SK-N-SH (cell line): ENCODE data around the gene KLRC2. TPM values are rescaled to one million over a fixed set of nuclear protein-coding genes. Genes with fewer than 3 reads are reported as not detected.

ENCODE experiments used
- CTCF ChIA-PET: fragments of 300-600, 350-600 bp; formaldehyde crosslinking; extraction: SDS; loops from one replicate; lab custom pipeline; 2021; lab: Yijun Ruan, JAX
- POLR2A ChIA-PET: fragments of 350-600 bp; sonication (Branson Sonifier 250); formaldehyde crosslinking; extraction: SDS; loops from one replicate; lab custom pipeline; 2020; ENCODE audit warnings: antibody characterized with exemption, inconsistent platforms; lab: Yijun Ruan, JAX
- DNase-seq: peaks from one replicate; pipeline ENCODE4 v3.0.0; 2012
- H2AFZ ChIP-seq: fragments of 200-600 bp; sonication (generic); 2 replicates; pipeline ENCODE4 v1.8.1; 2016; ENCODE audit warnings: antibody characterized with exemption, mild to moderate bottlenecking, low read depth
- H3F3A ChIP-seq: fragments of 200-600 bp; sonication (generic); replicated peaks from 2 replicates; pipeline ENCODE3; 2016; ENCODE audit warnings: antibody characterized with exemption, mild to moderate bottlenecking; ENCODE audit not compliant: insufficient read depth
- H3K27ac ChIP-seq, 2 experiments: fragments of 200-500 bp in 1 of 2; fragments of 200-600 bp in 1 of 2; sonication (Bioruptor generic) in 1 of 2; sonication (generic), shearing (Covaris generic) in 1 of 2; 2 replicates each; pipeline versions ENCODE4 v1.5.1 to v1.6.1; 2014 to 2016; ENCODE audit warnings: low read depth in 2 of 2, inconsistent platforms in 1 of 2, low read length in 1 of 2, mild to moderate bottlenecking in 1 of 2, mixed read lengths in 1 of 2
- H3K27me3 ChIP-seq: fragments of 200-600 bp; sonication (generic), shearing (Covaris generic); 2 replicates; pipeline ENCODE4 v1.6.1; 2016; ENCODE audit warnings: mixed run types; ENCODE audit not compliant: insufficient read depth
- H3K36me3 ChIP-seq, 2 experiments: fragments of 200-500 bp in 1 of 2; fragments of 200-600 bp in 1 of 2; sonication (Bioruptor generic) in 1 of 2; sonication (generic) in 1 of 2; replicated peaks in 1 of 2; 2 replicates each; pipeline versions ENCODE3 to v1.5.1; 2014 to 2016; ENCODE audit warnings: low read length in 1 of 2, mild to moderate bottlenecking in 1 of 2; ENCODE audit not compliant: insufficient read depth in 2 of 2, control insufficient read depth in 1 of 2
- H3K4me1 ChIP-seq, 2 experiments: fragments of 200-500 bp in 1 of 2; fragments of 200-600 bp in 1 of 2; sonication (Bioruptor generic) in 1 of 2; sonication (generic), shearing (Covaris generic) in 1 of 2; 2 replicates each; pipeline versions ENCODE4 v1.5.1 to v1.6.1; 2014 to 2016; ENCODE audit warnings: low read depth in 1 of 2, low read length in 1 of 2, mixed run types in 1 of 2; ENCODE audit not compliant: insufficient read depth in 2 of 2, control insufficient read depth in 1 of 2
- H3K4me2 ChIP-seq: fragments of 200-600 bp; sonication (generic), shearing (Covaris generic); 2 replicates; pipeline ENCODE4 v1.6.1; 2017; ENCODE audit warnings: mixed run types
- H3K4me3 ChIP-seq, 2 experiments: fragments of 200-500 bp in 1 of 2; fragments of 200-600 bp in 1 of 2; sonication (Bioruptor generic) in 1 of 2; sonication (generic), shearing (Covaris generic) in 1 of 2; 2 replicates each; pipeline versions ENCODE4 v1.5.1 to v1.8.1; 2014 to 2016; ENCODE audit warnings: low read depth in 2 of 2, inconsistent platforms in 1 of 2, low read length in 1 of 2, mild to moderate bottlenecking in 1 of 2, mixed read lengths in 1 of 2, moderate library complexity in 1 of 2
- H3K79me2 ChIP-seq: fragments of 200-600 bp; sonication (generic); 2 replicates; pipeline ENCODE4 v1.8.1; 2017; ENCODE audit warnings: mild to moderate bottlenecking; ENCODE audit not compliant: insufficient read depth
- H3K9ac ChIP-seq: fragments of 200-600 bp; sonication (generic); 2 replicates; pipeline ENCODE4 v1.6.1; 2017; ENCODE audit warnings: mixed run types
- H3K9me2 ChIP-seq: fragments of 200-600 bp; sonication (generic); 2 replicates; pipeline ENCODE4 v1.6.1; 2017; ENCODE audit warnings: mixed run types
- H3K9me3 ChIP-seq: fragments of 200-600 bp; sonication (generic); 2 replicates; pipeline ENCODE4 v1.6.1; 2017; ENCODE audit warnings: mixed run types, mild to moderate bottlenecking, moderate library complexity
- H4K20me1 ChIP-seq: fragments of 200-600 bp; sonication (generic); 2 replicates; pipeline ENCODE4 v1.6.1; 2017; ENCODE audit warnings: mild to moderate bottlenecking, mixed run types; ENCODE audit not compliant: insufficient read depth
- CHD2 ChIP-seq: fragments of 150-350 bp; IDR thresholded peaks from 2 replicates; pipeline ENCODE4 v1.6.1; 2018; ENCODE audit warnings: low read length; ENCODE audit not compliant: partially characterized antibody
- EP300 ChIP-seq, 2 experiments: IDR thresholded peaks; 2 replicates each; pipeline versions ENCODE4 v1.4.0 to v1.6.1; 2012; ENCODE audit warnings: borderline replicate concordance in 1 of 2, low read depth in 1 of 2, low read length in 1 of 2
- EZH2phosphoT487 ChIP-seq: fragments of 200-600 bp; sonication (generic); IDR thresholded peaks from 2 replicates; pipeline ENCODE4 v1.6.1; 2017; ENCODE audit warnings: low read depth, mixed run types, mild to moderate bottlenecking, antibody characterized with exemption, moderate library complexity, borderline replicate concordance
- GABPA ChIP-seq: IDR thresholded peaks from 2 replicates; pipeline ENCODE4 v1.4.0; 2012; ENCODE audit warnings: low read depth, mild to moderate bottlenecking
- GATA2 ChIP-seq: sonication (generic); formaldehyde crosslinking; IDR thresholded peaks from 2 replicates; pipeline ENCODE4 v1.5.0; 2020; ENCODE audit warnings: mild to moderate bottlenecking, missing genetic modification reagents
- NFIC ChIP-seq: IDR thresholded peaks from 2 replicates; pipeline ENCODE4 v1.4.0; 2012; ENCODE audit warnings: borderline replicate concordance
- RAD21 ChIP-seq: IDR thresholded peaks from 2 replicates; pipeline ENCODE4 v1.6.1; 2012; ENCODE audit warnings: mild to moderate bottlenecking, low read length
- RCOR1 ChIP-seq: fragments of 150-350 bp; IDR thresholded peaks from 2 replicates; pipeline ENCODE4 v1.6.1; 2017; ENCODE audit warnings: antibody characterized with exemption, low read length
- RFX5 ChIP-seq: IDR thresholded peaks from 2 replicates; pipeline ENCODE4 v1.6.1; 2012; ENCODE audit warnings: mild to moderate bottlenecking, improper control_type of control experiment, low read length
- SMC3 ChIP-seq: IDR thresholded peaks from 2 replicates; pipeline ENCODE4 v1.6.1; 2012; ENCODE audit warnings: low read depth, low read length, improper control_type of control experiment
- TAF1 ChIP-seq: IDR thresholded peaks from 2 replicates; pipeline ENCODE4 v1.6.1; 2012; ENCODE audit warnings: low read depth, mild to moderate bottlenecking, low read length, moderate library complexity, borderline replicate concordance
- WGBS: methylation state at CpG from one replicate; pipeline ENCODE4 v1.1.6; 2017; ENCODE audit warnings: low lambda C conversion rate; 5-methylcytosine and 5-hydroxymethylcytosine counted together
- polyA plus RNA-seq, 3 experiments: library from polyadenylated mRNA; depleted of rRNA; stranded (reverse); fragments of >200 nt; gene quantifications; 2 replicates each; pipeline ENCODE4 v1.2.3, GENCODE V29; 2012
- TF ChIP-seq, protein P1 (sequence below): fragments of 200-600 bp; sonication (generic); IDR thresholded peaks from 2 replicates; pipeline ENCODE4 v1.6.1; 2017; ENCODE audit warnings: antibody characterized with exemption, mild to moderate bottlenecking, moderate library complexity
- TF ChIP-seq, protein P2 (sequence below): IDR thresholded peaks from 2 replicates; pipeline ENCODE4 v1.4.0; 2012; ENCODE audit warnings: low read depth
- TF ChIP-seq, protein P3 (sequence below): IDR thresholded peaks from 2 replicates; pipeline ENCODE4 v1.4.0; 2012; ENCODE audit warnings: low read depth, borderline replicate concordance
- TF ChIP-seq, protein P4 (sequence below): fragments of 150-350 bp; IDR thresholded peaks from 2 replicates; pipeline ENCODE4 v1.6.1; 2016; ENCODE audit warnings: mild to moderate bottlenecking, low read depth, low read length

Gene KLRC2
- polyA plus RNA-seq, 1 of the 3 experiments (the other 2 are of a cell fraction) = not detected

DNA sequence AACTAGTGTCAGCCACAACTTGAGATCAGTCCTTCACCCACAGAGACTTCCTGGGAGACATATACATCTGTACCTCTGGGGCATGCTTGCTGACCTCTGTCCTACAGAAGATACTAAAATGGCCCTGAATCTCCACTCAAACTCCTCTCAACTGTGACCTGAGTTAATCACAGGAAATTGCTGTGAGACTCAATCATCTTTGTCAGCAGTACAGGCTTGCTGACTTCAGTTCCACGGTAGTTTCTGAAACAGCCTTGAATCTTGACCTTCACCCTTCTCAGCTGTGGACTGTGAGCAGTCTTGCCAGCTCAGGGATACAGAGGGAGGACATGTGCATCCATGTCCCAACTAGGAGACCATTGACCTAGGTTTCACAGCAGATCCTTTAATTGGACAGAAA lies 18.7 kb upstream of the KLRC2 start:
- WGBS = no CpG with 5 or more reads among the region's 1 CpG
- ChIA-PET CTCF (no interaction called here), POLR2A (no interaction called here)
- Histone ChIP-seq H4K20me1 (no peaks in the 10 kb centered on the region), H2AFZ (no peak overlapping the region), H3K27me3 (no peaks in the 10 kb centered on the region; the same call in 1 of the 2 replicates), H3K9me3 (no peaks in the 10 kb centered on the region), H3K9me2 (no peaks in the 10 kb centered on the region), H3K4me1 (no peaks in the 10 kb centered on the region), H3F3A (no peaks in the 10 kb centered on the region), H3K4me2 (no peak overlapping the region), H3K9ac (no peak overlapping the region), H3K27ac (no peak overlapping the region), H3K4me3 (no peak overlapping the region), H3K79me2 (no peaks in the 10 kb centered on the region), H3K36me3 (no peaks in the 10 kb centered on the region)
- TF ChIP-seq, protein P1, sequence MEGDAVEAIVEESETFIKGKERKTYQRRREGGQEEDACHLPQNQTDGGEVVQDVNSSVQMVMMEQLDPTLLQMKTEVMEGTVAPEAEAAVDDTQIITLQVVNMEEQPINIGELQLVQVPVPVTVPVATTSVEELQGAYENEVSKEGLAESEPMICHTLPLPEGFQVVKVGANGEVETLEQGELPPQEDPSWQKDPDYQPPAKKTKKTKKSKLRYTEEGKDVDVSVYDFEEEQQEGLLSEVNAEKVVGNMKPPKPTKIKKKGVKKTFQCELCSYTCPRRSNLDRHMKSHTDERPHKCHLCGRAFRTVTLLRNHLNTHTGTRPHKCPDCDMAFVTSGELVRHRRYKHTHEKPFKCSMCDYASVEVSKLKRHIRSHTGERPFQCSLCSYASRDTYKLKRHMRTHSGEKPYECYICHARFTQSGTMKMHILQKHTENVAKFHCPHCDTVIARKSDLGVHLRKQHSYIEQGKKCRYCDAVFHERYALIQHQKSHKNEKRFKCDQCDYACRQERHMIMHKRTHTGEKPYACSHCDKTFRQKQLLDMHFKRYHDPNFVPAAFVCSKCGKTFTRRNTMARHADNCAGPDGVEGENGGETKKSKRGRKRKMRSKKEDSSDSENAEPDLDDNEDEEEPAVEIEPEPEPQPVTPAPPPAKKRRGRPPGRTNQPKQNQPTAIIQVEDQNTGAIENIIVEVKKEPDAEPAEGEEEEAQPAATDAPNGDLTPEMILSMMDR = no peak
- TF ChIP-seq EZH2phosphoT487 (no peak), CHD2 (no peak), NFIC (no peak), GATA2 (no peak)
- TF ChIP-seq, protein P2, sequence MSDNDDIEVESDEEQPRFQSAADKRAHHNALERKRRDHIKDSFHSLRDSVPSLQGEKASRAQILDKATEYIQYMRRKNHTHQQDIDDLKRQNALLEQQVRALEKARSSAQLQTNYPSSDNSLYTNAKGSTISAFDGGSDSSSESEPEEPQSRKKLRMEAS = no peak
- TF ChIP-seq, protein P3, sequence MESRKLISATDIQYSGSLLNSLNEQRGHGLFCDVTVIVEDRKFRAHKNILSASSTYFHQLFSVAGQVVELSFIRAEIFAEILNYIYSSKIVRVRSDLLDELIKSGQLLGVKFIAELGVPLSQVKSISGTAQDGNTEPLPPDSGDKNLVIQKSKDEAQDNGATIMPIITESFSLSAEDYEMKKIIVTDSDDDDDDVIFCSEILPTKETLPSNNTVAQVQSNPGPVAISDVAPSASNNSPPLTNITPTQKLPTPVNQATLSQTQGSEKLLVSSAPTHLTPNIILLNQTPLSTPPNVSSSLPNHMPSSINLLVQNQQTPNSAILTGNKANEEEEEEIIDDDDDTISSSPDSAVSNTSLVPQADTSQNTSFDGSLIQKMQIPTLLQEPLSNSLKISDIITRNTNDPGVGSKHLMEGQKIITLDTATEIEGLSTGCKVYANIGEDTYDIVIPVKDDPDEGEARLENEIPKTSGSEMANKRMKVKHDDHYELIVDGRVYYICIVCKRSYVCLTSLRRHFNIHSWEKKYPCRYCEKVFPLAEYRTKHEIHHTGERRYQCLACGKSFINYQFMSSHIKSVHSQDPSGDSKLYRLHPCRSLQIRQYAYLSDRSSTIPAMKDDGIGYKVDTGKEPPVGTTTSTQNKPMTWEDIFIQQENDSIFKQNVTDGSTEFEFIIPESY = no peak
- no peak for DNase-seq

DNA sequence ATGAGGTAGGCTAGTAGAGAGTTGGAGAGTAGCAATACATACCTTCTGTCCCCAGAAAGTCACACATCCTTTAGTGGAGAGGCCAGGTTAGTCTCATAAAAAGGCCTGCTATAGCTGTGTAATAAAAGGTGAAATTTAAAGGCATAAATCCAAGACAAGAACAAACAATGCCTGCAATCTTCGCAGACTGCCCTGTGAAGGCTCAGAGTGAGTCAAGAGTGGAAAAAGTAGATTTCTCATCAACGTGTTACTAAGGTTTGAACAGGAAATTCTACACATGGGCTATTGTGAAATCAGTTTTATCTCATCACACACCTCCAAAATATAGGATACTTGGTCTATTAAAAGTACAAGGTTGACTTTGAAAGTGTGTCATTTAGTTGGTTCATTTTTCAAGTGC lies 17.3 kb upstream of the KLRC2 start, which contains the start of gene KLRC1:
KLRC1 (minus strand) TSS at position 222 of the 400 bp plus-strand sequence. CDS start 2,221 bp downstream, outside the sequence.
- Histone ChIP-seq H4K20me1 (no peaks in the 10 kb centered on the region), H2AFZ (no peak within 1 kb of the TSS), H3K27me3 (no peaks in the 10 kb centered on the region; the same call in 1 of the 2 replicates), H3K9me2 (no peaks in the 10 kb centered on the region), H3K4me2 (no peak within 1 kb of the TSS), H3K36me3 (no peaks in the 10 kb centered on the region), H3K9ac (no peak within 1 kb of the TSS), H3K4me1 (no peaks in the 10 kb centered on the region), H3K4me3 (no peak within 1 kb of the TSS), H3K79me2 (no peaks in the 10 kb centered on the region), H3K27ac (no peak within 1 kb of the TSS), H3F3A (no peaks in the 10 kb centered on the region), H3K9me3 (no peaks in the 10 kb centered on the region)
- DNase-seq = no peak
- ChIA-PET POLR2A (no interaction called here), CTCF (no interaction called here)
- TF ChIP-seq TAF1 (no peak), EZH2phosphoT487 (no peak), RFX5 (no peak), RCOR1 (no peak), GABPA (no peak), SMC3 (no peak), EP300 (IDR thresholded peaks at IDR 0.05; ENCODE audit: borderline replicate concordance in 1 of 2, low read depth in 1 of 2, low read length in 1 of 2) (no peak), RAD21 (no peak)
- TF ChIP-seq, protein P1 = no peak
- TF ChIP-seq, protein P4, sequence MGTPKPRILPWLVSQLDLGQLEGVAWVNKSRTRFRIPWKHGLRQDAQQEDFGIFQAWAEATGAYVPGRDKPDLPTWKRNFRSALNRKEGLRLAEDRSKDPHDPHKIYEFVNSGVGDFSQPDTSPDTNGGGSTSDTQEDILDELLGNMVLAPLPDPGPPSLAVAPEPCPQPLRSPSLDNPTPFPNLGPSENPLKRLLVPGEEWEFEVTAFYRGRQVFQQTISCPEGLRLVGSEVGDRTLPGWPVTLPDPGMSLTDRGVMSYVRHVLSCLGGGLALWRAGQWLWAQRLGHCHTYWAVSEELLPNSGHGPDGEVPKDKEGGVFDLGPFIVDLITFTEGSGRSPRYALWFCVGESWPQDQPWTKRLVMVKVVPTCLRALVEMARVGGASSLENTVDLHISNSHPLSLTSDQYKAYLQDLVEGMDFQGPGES = no peak
- 4% methylated on average over 2 of the region's 2 CpGs for WGBS
